Measurements from ENCODE around the gene THSD7B.

Gene THSD7B

DNA sequence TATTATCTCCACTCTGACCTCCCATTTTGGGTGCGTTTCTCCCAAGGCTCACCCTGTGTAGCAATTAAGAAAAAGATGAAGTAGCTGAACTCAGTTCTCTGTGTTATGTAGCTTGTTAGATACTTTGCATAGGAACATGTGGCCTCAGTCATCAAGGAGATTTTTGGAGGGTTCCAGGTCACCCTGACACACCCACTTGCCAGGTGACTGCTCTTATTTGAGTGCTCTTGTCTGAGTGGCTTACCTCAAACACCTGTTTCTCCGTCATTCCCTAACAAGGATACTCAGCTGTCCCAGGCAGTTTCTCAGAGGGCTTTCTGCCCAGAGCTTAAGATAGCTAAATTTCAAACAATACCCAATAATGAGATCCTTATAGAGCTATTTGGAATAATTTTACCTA lies 621.7 kb downstream of the THSD7B start:
- DNase-seq (ENCODE audit: low spot score): no peak

DNA sequence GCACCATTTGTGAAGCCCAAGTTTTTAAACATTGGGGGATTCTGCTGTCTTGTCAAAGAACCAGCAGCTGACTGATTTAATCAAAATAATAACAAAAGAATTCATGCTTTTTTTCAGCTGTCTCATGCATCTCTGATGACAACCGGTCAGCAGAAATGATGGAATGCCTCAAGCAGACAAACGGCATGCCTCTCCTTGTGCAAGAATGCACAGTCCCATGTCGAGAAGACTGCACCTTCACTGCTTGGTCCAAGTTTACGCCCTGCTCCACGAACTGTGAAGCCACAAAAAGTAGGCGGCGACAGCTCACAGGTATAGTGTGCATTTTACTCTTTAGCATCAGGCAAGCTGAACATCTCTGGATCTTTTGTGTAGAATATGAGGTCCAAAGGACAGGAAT lies 640.2 kb downstream of the THSD7B start:
- DNase-seq (ENCODE audit: low spot score): no peak

DNA sequence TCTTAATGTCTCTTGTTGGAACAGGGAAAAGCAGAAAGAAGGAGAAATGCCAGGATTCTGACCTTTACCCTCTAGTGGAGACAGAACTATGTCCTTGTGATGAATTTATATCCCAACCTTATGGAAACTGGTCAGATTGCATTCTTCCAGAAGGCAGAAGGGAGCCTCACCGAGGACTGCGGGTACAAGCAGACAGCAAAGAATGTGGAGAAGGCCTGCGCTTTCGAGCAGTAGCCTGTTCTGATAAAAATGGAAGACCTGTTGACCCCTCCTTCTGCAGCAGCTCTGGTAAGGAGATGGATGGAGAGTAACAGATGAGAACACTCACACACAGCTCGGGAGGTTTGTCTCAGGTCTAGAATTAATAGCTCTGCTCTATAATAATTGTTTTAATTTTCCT lies 646.2 kb downstream of the THSD7B start:
- DNase-seq (ENCODE audit: low spot score): no peak

DNA sequence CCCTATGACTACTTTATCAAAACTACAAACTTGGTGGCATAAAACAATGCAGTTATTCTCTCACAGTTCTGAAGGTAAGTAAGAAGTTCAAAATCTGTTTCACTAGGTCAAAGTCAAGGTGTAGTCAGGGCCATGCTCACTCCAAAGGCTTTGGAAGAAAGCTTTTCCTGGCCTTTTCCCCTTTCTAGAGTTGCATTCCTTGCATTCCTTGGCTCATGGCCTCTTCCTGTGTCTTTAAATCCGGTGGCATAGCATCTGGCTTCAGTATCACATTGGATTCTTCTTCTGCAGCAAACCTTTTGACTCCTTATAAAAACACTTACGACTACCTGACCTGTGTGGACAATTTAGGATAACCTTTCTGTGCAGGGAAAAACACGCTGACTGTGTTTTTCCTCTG lies 655.4 kb downstream of the THSD7B start:
- DNase-seq (ENCODE audit: low spot score): no peak

DNA sequence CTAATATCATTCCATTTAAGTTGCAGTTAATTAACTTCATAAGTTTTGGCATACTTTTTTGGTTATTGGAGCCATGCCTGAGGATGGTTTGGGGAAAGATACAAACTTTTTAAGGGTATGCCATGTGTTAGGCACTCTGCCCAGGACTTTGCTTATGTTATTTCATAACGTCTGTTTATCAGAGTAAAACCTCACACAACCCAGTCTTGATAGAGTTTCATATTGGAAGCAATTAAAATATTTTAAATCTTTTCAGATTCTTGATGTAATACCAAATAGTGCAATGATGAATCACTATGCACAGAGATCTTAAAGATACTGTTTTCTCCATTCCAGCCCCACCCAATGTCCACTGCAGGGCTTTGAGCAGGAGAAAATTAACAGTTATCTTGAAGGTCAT lies 669.8 kb downstream of the THSD7B start:
- DNase-seq (ENCODE audit: low spot score): no peak

DNA sequence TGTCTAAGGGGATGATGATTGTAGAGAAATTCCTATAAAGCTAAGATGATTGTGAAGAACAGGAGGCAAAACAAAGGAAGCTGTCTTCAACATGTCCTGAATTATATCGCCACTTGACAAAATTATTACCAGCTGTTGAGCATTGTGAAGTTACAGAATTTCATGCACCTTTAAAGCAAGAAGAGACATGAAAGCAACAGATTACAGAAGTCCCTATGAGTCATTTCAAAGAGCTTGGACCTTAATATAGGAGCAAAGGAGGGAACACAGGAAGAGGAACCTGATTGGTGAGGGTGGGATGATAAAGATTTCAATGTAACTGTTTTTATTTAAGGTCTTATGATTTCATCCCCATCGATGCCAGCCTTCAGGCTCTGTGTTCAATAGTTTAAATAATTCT lies 672.0 kb downstream of the THSD7B start:
- no peak for DNase-seq (ENCODE audit: low spot score)

DNA sequence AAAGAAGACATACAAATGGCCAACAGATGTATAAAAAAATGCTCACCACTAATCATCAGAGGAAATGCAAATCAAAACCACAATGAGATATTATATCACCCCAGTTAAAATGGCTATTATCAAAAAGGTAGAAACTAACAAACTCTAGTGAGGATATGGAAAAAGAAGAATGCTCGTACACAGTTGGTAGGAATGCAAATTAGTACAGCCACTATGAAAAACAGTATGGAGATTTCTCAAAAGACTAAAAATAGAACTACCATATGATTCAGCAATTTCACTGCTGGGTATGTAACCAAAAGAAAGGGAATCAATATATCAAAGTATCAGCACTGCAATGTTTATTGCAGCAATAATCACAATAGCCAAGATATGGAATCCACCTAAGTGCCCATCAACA lies 679.6 kb downstream of the THSD7B start:
- DNase-seq (ENCODE audit: low spot score): no peak

DNA sequence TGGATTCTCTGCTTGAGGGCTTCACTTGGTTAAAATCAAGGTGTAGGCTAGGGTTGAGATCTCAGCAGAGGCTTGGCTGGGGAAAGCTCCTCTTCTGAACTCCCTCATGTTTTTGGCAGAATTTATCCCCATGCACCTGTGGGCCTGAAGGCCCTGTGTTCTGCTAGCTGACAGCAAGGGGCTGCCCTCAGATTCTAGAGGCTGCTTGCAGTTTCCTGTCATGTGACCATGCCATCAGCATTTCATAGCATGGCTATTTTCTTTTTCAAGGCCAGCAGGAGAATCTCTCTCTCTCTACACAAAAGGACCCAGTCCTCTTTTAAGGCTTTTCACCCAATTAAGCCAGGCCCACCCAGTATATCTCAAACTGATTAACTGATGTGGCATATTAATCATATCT lies 684.1 kb downstream of the THSD7B start:
- DNase-seq (ENCODE audit: low spot score): no peak

DNA sequence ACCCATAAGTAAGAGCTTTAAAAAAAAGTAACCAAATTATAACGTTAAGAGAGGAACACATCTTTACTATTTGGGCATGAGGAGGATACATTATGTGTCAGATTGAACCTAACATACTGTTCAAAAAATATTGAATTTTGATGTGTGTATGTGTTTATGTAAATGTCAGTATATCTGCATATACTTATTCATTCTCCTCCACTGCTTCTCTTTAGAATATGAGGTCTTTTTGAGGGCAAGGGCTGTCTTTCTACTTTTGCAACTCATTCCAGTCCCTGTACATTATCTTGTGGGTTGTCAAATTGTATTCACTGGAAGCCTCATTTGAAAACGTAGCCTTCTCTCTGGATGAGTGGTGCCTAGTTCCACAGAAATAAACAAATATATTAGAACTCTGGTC lies 689.5 kb downstream of the THSD7B start:
- no peak for DNase-seq (ENCODE audit: low spot score)

DNA sequence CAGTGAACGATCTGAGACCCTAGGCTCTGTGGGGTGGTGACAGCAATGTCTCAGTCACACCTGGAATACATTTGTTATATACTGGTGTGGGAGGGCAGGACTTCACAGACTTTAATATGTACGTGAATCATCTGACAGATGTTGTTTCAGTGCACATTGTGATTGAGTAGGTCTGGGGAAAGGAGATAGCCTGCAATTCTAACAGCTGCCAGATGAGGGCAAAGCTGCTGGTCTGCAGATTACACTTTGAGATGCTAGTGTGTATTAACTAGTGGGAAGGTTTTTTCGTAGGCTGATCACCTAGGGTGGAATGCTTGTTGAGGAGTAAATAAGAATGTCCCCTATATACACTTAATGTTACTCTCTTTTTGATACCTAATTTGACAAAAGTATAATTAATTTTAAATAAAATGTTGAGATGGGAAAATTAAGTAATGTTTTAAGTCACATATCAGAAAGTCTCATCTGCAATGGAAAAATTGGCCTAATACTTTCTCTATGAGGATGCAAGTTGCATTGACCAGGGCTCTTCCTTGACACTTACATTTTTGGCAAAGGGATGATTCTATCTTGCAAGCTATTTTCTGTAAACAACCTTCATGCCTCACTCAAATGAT lies 702.0 kb downstream of the THSD7B start:
- DNase-seq (ENCODE audit: low spot score): peak; percentile 12

DNA sequence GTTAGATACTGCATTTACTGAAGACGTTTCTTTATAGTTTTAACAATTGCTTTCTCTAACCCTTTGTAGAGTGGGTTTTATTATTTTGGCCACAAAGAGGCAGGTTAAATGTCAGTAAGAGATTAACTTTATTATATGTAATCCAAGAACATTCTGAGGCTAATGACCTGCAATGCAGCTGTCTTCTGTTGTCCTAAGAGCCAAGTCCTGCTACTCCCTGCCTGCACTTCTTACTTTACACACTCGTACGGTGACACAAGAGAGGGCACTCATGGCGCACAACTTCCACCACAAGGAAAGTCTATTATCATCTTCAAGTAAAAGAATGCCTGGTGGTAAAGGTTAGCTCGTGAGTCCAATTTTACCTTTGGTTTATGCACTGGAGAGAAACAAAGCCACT lies 727.9 kb downstream of the THSD7B start:
- no peak for DNase-seq (ENCODE audit: low spot score)

DNA sequence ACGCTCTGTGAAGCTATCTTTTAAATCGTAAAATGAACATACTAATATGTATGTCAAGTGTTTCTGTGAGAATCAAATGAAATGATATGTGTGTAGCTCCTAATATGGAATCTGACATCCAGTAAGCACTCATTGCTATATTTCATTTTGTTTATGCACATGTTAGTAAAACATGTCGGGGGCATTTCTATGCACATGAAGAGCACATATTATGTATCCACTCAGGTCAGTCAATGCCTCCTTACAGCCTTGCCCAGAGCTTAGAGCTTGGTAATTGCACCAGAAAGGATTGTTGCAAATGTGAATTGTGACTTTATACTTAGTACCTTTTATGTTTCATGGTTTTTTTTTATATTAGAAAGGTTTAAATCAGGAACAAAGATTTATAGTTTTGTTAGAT lies 735.3 kb downstream of the THSD7B start:
- DNase-seq (ENCODE audit: low spot score): no peak

DNA sequence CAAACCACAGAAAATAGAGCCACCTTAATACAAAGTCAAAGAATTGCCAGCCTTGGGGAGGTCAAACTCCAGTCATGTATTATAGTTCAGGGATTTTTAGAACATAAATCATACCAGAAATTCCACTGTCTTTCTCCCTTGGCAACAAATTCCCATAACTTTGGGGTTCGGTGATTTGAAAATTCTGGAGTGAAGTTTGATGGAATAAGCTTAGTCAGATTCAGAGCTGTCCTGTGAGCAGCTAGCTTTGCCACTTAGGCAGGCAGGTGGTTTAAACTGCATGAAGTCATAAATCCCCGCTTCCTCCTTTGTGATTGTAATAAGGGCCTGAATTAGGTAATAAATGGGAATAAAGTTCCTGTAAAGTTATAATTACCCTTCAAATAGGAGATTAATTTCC lies 741.9 kb downstream of the THSD7B start:
- no peak for DNase-seq (ENCODE audit: low spot score)

DNA sequence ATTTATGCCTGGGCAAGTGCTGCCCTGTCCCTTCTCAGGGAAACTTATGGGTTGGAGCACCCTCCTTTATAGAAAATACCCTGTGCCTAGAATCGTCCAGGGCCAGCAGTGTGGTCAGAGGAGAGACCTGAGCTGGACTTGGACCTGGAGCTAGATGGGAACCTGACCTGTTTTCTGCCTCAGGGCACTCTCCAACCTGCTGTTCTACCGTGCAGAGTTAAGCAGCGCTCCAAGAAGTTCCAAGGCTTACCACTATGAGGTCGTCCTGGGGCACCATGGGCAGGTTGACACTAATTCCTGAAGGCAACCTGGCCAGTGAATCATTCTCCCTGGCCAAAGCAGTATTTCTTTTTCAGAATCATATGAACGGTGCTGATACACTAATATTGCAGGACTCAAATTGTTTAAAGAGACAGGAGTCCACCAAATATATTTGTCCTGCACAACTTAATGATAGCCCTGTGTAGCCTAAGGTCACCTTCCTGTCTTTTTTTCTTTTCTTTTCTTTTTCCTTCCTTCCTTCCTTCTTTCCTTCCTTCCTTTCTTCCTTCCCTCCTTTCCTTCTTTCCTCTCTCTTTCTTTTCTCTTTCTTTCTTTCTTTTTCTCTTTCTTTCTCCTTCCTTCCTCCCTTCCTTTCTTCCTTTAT lies 743.5 kb downstream of the THSD7B start:
- no peak for DNase-seq (ENCODE audit: low spot score)

DNA sequence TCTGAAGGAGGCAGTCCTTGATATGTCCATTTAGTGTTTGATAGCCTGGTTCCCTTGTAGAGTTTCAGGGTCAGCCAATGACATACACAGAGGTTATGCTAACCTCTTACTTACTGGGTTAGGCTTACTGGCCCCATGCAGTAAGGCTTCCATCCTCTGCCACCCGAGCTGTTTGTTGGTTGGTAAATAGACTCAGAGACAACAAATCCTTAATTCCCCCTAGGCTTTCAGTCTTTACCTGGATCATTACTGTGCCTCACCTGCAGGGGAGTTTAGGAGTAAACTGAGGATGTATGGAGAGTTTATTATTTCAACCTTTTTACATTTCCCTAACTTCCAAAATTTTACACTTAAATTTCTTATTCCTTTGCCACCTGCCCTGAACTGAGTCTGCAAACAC lies 746.2 kb downstream of the THSD7B start:
- DNase-seq (ENCODE audit: low spot score): no peak

DNA sequence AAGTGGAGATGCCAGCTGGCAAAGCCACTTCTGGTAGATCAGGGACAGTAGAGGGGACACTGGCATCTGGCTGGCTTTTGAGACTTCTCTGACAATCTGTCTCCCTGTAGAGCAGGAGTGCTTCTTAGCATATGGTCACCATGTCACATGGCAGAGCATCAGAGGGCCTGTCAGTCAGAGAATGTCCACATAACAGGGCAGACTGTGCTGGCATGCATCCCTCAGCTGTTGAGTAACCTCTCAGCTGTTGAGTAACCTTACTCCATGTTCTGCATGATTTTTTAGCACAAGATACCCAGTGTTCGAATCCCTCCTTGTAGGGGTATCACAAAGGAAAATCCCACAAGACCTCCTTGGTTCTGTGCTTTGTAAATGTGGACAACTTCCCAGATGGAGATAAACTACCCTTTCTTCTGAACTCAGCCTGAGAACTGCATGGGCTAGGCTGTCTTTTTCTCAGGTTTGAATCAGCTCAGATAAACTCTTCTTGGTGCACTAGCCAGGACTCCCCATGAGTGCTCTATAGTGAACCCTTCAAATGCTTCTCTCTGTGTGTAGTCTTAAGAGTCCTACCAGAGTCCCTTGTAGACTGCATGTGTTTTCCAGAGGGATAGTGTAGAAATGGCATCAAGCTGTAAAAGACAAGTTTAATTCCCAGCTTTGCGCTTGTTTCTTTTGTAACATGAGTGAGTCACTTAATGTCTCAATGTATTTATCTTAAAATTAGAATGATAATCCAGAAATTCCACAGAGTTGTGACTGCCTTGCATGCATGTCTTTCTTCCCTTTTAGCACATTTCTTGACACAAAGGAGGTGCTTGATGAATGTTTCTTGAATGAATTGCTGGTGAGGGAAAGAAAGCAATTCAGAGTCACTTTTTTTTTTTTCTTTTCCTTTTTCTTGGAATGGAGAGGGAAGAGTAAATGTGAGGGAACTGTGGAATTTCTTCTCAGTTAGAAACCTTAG lies 756.6 kb downstream of the THSD7B start:
- no peak for DNase-seq (ENCODE audit: low spot score)

DNA sequence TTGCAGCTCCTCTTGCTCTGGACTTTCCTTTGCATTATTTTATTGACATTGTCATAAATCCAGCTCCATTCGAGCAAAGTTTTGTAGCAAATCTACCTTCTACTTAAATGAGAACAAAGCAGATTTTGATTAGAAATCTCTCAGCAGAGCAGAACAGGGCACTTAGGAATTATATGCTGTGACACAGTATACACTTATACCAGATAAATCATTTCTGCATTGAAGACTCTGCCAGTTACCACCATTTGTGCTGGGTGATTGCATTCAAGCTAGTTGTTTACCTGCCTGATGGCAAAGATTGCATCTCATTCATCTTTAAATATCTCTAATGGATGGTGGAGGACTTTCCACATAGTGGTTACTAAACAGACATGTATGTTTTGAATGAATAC lies 757.3 kb downstream of the THSD7B start:
- DNase-seq (ENCODE audit: low spot score): no peak

DNA sequence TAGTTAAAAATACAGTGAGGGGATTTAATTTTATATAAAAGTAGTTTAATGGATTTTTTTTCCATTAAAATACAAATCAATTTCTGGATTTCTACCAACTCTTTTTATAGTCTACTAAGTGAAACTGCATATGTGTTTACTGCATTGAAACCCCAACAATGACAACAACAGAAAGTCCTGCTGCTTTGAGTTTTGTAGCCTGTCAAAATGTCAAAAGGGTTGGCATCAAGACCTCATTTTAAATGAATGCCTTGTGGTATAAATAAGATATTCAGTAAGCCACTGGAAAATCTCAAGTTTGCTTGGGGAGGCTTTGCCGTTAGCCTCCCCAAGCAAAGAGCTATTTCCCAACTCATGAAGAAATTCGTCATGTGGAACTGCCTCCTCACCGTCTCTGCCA lies 758.6 kb downstream of the THSD7B start:
- no peak for DNase-seq (ENCODE audit: low spot score)

DNA sequence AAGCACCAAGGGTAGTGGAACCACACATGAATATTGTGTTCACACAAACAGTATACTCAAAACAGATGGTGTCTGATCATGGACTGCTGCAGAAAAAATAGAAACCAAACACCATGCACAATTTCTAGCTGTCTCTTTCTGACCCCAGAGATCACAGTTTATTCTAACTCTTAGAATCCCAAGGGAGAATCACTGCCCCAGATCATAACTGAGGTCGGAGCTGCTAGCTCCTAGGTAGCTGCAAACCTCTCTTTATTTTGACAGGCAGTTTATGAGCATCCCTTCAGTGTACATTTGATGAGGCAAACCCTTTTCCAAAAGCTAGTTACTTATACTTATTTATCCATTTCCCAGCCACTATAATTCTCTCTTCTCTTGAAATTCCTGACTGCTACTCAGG lies 759.8 kb downstream of the THSD7B start:
- DNase-seq (ENCODE audit: low spot score): no peak

DNA sequence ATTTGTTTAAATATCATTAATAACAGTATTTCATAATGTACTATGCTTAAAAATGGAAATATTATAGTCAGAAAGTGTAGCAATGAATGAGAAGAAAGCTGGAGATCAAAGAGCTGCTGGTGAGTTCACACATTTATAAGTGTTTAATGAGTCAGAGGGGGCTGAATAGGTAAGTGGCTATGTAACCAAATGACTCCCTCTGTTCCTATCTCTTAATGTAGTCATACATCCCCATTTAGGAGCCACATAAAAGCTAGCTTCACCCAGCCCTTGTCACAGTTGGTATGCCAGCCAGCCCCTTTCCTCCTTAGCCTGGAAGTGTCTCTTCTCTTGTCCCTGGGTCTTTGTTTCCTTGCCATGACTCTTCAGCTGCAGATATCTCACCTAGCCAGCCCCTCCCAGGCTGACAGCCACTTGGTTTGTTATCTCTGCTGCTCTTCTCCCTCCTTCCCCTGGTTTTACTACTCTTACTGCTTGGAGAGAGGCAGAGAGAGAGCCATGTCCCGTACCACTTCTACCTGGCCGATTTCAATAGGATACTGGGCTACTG lies 760.4 kb downstream of the THSD7B start:
- DNase-seq (ENCODE audit: low spot score): no peak

DNA sequence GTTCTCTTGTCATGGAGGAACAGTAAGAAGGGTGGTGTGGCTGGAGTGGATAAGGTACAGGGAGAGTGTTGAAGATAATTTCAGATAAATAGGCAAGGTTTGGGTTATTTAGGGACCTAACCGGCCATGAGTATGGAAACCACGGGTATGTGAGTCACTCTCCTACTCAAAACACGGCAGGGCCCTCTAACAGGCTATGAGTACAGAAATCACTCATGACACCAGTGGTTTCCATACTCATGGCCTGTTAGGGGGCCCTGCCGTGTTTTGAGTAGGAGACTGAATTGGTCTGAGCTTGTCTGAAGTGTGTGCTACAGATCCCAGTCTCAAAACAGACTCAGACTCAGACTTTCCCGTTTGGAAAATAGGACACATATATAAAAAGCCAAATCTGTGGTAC lies 770.6 kb downstream of the THSD7B start:
- DNase-seq (ENCODE audit: low spot score): no peak

DNA sequence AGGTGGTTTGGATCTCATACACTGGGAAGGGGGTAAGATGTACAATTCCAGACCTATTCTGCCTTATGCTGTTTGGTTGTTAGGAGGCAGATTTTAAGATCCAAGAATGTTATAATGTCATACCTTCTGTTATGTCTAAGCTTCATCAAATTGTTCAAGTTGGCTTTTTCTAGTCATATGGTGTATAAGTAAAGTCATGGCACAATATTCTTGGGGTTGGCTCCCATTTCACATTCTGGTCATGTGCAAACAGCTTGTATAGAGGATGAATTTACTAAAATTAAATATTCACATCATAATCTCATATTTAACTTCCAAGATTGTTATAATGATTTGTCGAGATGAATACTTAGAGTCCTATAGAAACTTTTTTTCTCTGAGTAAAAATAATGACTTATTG lies 774.0 kb downstream of the THSD7B start:
- no peak for DNase-seq (ENCODE audit: low spot score)

DNA sequence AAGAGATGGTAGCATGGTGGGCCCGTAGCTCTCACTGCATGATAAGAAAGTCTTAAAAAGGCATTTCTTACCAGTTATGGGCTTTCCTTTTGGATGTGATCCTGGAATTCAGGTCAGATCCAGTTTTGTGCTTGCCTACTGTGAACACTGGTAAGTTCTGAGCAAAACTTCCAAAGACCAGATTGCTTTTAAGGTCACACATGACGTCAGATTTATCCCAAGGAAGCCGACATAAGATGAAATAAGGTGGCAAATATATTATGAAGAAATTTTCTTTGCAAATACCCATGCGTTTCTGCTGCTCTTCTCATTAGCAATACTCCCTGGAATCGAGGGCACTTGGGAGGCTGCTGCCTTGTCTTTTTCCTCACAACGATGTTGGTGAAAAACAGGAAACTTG lies 782.5 kb downstream of the THSD7B start:
- no peak for DNase-seq (ENCODE audit: low spot score)
